ENCODE data around the gene TMEM35A.

DNA sequence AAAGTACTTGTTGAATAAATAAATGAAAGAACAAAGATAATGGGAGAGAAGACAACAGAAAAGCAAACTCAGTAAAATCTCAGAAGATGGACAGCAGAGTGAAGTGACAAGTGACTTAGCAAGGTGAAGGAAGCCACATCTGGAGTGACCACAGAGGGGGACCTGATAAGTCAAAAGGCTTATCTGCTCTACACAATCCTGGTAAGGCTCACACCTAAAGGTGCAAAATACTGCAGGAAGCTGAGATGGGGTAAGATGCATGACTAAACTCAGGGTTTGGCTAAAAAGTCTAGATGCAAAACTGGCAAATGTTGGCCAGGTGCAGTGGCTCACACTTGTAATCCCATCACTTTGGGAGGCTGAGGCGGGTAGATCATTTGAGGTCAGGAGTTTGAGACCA is 49.0 kb upstream of the TMEM35A start:
- TF ChIP-seq, protein P1, sequence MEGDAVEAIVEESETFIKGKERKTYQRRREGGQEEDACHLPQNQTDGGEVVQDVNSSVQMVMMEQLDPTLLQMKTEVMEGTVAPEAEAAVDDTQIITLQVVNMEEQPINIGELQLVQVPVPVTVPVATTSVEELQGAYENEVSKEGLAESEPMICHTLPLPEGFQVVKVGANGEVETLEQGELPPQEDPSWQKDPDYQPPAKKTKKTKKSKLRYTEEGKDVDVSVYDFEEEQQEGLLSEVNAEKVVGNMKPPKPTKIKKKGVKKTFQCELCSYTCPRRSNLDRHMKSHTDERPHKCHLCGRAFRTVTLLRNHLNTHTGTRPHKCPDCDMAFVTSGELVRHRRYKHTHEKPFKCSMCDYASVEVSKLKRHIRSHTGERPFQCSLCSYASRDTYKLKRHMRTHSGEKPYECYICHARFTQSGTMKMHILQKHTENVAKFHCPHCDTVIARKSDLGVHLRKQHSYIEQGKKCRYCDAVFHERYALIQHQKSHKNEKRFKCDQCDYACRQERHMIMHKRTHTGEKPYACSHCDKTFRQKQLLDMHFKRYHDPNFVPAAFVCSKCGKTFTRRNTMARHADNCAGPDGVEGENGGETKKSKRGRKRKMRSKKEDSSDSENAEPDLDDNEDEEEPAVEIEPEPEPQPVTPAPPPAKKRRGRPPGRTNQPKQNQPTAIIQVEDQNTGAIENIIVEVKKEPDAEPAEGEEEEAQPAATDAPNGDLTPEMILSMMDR (IDR thresholded peaks at IDR 0.05) = no peak
- TF ChIP-seq POLR2A (IDR thresholded peaks at IDR 0.05) = no peak
